Measurements from ENCODE around the gene SCO2. TPM values are rescaled to one million over a fixed set of nuclear protein-coding genes. Genes with fewer than 3 reads are reported as not detected.

The SCO2 gene
- polyA plus RNA-seq, 1 donor (not counting 4 experiments of a cell fraction or from before 2014, with no cell fraction given) = 1.9 TPM

GRCh38 chr22:50518606-50519005, 6.8 kb downstream of the SCO2 start:
- Histone ChIP-seq H4K20me1 (ENCODE audit: control insufficient read depth, extremely low read depth, insufficient read depth, low read length) (no peaks in the 10 kb centered on the region), H3K4me3 (ENCODE audit: control insufficient read depth in 2 of 3, extremely low read depth in 1 of 3, insufficient read depth in 2 of 3, low read depth in 1 of 3, low read length in 3 of 3) (no peak overlapping the region), H3K9ac (ENCODE audit: control insufficient read depth, extremely low read depth, insufficient read depth, low read length) (no peak overlapping the region), H3K27ac (ENCODE audit: control insufficient read depth, insufficient read depth, low read length) (no peak overlapping the region), H3K79me2 (ENCODE audit: control insufficient read depth, insufficient read depth, low read length) (peaks cover 28% of the 10 kb centered on the region), H3K9me1 (ENCODE audit: control insufficient read depth, extremely low read depth, insufficient read depth, low read length) (no peaks in the 10 kb centered on the region), H3K27me3 (ENCODE audit: control insufficient read depth, extremely low read depth, insufficient read depth, low read length) (no peaks in the 10 kb centered on the region), H3K36me3 (ENCODE audit: control insufficient read depth in 2 of 2, extremely low read depth in 1 of 2, insufficient read depth in 2 of 2, low read length in 2 of 2) (peaks cover 23 to 30% of the 10 kb centered on the region in 2 experiments), H3K4me1 (ENCODE audit: control insufficient read depth, extremely low read depth, insufficient read depth, low read length) (no peaks in the 10 kb centered on the region), H2AFZ (ENCODE audit: control insufficient read depth, low read length) (no peak overlapping the region), H3K9me3 (ENCODE audit: control insufficient read depth, low read depth, low read length) (no peaks in the 10 kb centered on the region), H3K4me2 (ENCODE audit: control insufficient read depth, extremely low read depth, insufficient read depth, low read depth, low read length) (no peak overlapping the region)
- no peak for FAIRE-seq
- dilution Hi-C loops (cut with MboI; ENCODE audit: extremely low pct_ligation_motif_present, low sequenced_read_pairs) = no loop called here
- no peak for TF ChIP-seq EZH2 (IDR thresholded peaks at IDR 0.05; ENCODE audit: low read length)
- TF ChIP-seq, protein P1, sequence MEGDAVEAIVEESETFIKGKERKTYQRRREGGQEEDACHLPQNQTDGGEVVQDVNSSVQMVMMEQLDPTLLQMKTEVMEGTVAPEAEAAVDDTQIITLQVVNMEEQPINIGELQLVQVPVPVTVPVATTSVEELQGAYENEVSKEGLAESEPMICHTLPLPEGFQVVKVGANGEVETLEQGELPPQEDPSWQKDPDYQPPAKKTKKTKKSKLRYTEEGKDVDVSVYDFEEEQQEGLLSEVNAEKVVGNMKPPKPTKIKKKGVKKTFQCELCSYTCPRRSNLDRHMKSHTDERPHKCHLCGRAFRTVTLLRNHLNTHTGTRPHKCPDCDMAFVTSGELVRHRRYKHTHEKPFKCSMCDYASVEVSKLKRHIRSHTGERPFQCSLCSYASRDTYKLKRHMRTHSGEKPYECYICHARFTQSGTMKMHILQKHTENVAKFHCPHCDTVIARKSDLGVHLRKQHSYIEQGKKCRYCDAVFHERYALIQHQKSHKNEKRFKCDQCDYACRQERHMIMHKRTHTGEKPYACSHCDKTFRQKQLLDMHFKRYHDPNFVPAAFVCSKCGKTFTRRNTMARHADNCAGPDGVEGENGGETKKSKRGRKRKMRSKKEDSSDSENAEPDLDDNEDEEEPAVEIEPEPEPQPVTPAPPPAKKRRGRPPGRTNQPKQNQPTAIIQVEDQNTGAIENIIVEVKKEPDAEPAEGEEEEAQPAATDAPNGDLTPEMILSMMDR (optimal IDR thresholded peaks at IDR 0.05 in 1 of 3, IDR thresholded peaks at IDR 0.05 in 1 of 3, conservative IDR thresholded peaks at IDR 0.05 in 1 of 3; ENCODE audit: extremely low read depth in 1 of 3, insufficient read depth in 2 of 3, low read length in 3 of 3) = no peak
- no peak for DNase-seq (ENCODE audit: low read depth, low spot score)

GRCh38 chr22:50517495-50518260, 7.7 kb downstream of the SCO2 start:
- DNase-seq (ENCODE audit: low read depth, low spot score) = no peak
- peaks cover 16 to 22% of the 10 kb centered on the region in 2 experiments for H3K36me3 ChIP-seq (ENCODE audit: control insufficient read depth in 2 of 2, extremely low read depth in 1 of 2, insufficient read depth in 2 of 2, low read length in 2 of 2)
- dilution Hi-C loops (cut with MboI; ENCODE audit: extremely low pct_ligation_motif_present, low sequenced_read_pairs) = no loop called here

More at GRCh38 chr22:50517495-50518260, 7.7 kb downstream of the SCO2 start:
- TF ChIP-seq, protein P1 (optimal IDR thresholded peaks at IDR 0.05 in 1 of 3, IDR thresholded peaks at IDR 0.05 in 1 of 3, conservative IDR thresholded peaks at IDR 0.05 in 1 of 3; ENCODE audit: extremely low read depth in 1 of 3, insufficient read depth in 2 of 3, low read length in 3 of 3) = no peak
- no peak for TF ChIP-seq EZH2 (IDR thresholded peaks at IDR 0.05; ENCODE audit: low read length)
- no peak overlapping the region for H3K4me3 ChIP-seq (ENCODE audit: control insufficient read depth in 2 of 3, extremely low read depth in 1 of 3, insufficient read depth in 2 of 3, low read depth in 1 of 3, low read length in 3 of 3)
- H3K9me1 ChIP-seq (ENCODE audit: control insufficient read depth, extremely low read depth, insufficient read depth, low read length) = no peaks in the 10 kb centered on the region
- H3K79me2 ChIP-seq (ENCODE audit: control insufficient read depth, insufficient read depth, low read length) = peaks cover 24% of the 10 kb centered on the region
- no peak overlapping the region for H3K4me2 ChIP-seq (ENCODE audit: control insufficient read depth, extremely low read depth, insufficient read depth, low read depth, low read length)
- H3K9me3 ChIP-seq (ENCODE audit: control insufficient read depth, low read depth, low read length) = no peaks in the 10 kb centered on the region
- no peaks in the 10 kb centered on the region for H4K20me1 ChIP-seq (ENCODE audit: control insufficient read depth, extremely low read depth, insufficient read depth, low read length)
- no peaks in the 10 kb centered on the region for H3K4me1 ChIP-seq (ENCODE audit: control insufficient read depth, extremely low read depth, insufficient read depth, low read length)
- H3K27ac ChIP-seq (ENCODE audit: control insufficient read depth, insufficient read depth, low read length) = no peak overlapping the region
- no peak for FAIRE-seq
- H2AFZ ChIP-seq (ENCODE audit: control insufficient read depth, low read length) = no peak overlapping the region
- no peak overlapping the region for H3K9ac ChIP-seq (ENCODE audit: control insufficient read depth, extremely low read depth, insufficient read depth, low read length)
- no peaks in the 10 kb centered on the region for H3K27me3 ChIP-seq (ENCODE audit: control insufficient read depth, extremely low read depth, insufficient read depth, low read length)
